Naive B cell (primary cell): ENCODE results near the gene PHLDB3. TPM values are rescaled to one million over a fixed set of nuclear protein-coding genes. Genes with fewer than 3 reads are reported as not detected.
A peak's percentile ranks its signal among the peaks of the same experiment; 100 is the strongest.

Source experiments
- ATAC-seq, 2 donors: fragments of 150-1000 bp; cut with Tn5 transposase; 2 replicates each; pipeline ENCODE4 v1.10.0; 2021; ENCODE audit warnings: low read depth in 2 of 2, mild to moderate bottlenecking in 2 of 2, moderate library complexity in 2 of 2
- DNase-seq: peaks from one replicate; pipeline ENCODE4 v3.0.0; 2022
- H3K27ac Mint-ChIP-seq, 6 donors: one replicate each; pipeline ENCODE4 v1.8.0; 2020 to 2022; ENCODE audit warnings: mild to moderate bottlenecking in 6 of 6, mixed read lengths in 6 of 6, moderate library complexity in 5 of 6, inconsistent platforms in 2 of 6
- H3K27me3 Mint-ChIP-seq, 3 donors: one replicate each; pipeline ENCODE4 v1.8.0; 2021 to 2022; ENCODE audit warnings: mixed read lengths in 3 of 3, mild to moderate bottlenecking in 1 of 3
- H3K36me3 Mint-ChIP-seq, 2 donors: one replicate each; pipeline ENCODE4 v1.8.0; 2020 to 2022; ENCODE audit warnings: mixed read lengths in 2 of 2, inconsistent platforms in 1 of 2, mild to moderate bottlenecking in 1 of 2
- H3K4me1 Mint-ChIP-seq, 3 donors: one replicate each; pipeline ENCODE4 v1.8.0; 2020 to 2022; ENCODE audit warnings: mixed read lengths in 3 of 3, inconsistent platforms in 1 of 3, mild to moderate bottlenecking in 1 of 3, moderate library complexity in 1 of 3
- H3K4me3 Mint-ChIP-seq, 8 donors: one replicate each; pipeline ENCODE4 v1.8.0; 2020 to 2022; ENCODE audit warnings: mild to moderate bottlenecking in 8 of 8, mixed read lengths in 8 of 8, moderate library complexity in 8 of 8, inconsistent platforms in 2 of 8
- H3K9me3 Mint-ChIP-seq, 7 donors: one replicate each; pipeline ENCODE4 v1.8.0; 2020 to 2022; ENCODE audit warnings: mixed read lengths in 7 of 7, mild to moderate bottlenecking in 5 of 7, inconsistent platforms in 2 of 7, moderate library complexity in 1 of 7
- polyA plus RNA-seq, 6 donors: library from polyadenylated mRNA; unstranded; fragments of 300-500 nt; fragmentation: Illumina TruSeq; gene quantifications; one replicate each; pipeline ENCODE4 v1.2.3, GENCODE V29; 2021; ENCODE audit warnings: low read depth in 6 of 6

The PHLDB3 gene
- polyA plus RNA-seq, 6 donors from 2014 or later: 0.26 to 4.2 (median 2.5) TPM

GRCh38 chr19:43502419-43502976, 2.0 kb downstream of the PHLDB3 start:
- no peak for DNase-seq
- peaks cover 23 to 52% (median 35%) of the 10 kb centered on the region in 3 donors for H3K4me1 Mint-ChIP-seq
- no peak for ATAC-seq
- peak overlapping the region in 5 of 8 donors; percentile 94 to 99 (median 98) for H3K4me3 Mint-ChIP-seq
- peak overlapping the region in 3 of 6 donors; percentile 90 to 97 (median 97) for H3K27ac Mint-ChIP-seq
- peaks cover 12% of the 10 kb centered on the region in 2 donors for H3K36me3 Mint-ChIP-seq
- H3K9me3 Mint-ChIP-seq: no peaks in the 10 kb centered on the region
- H3K27me3 Mint-ChIP-seq: no peaks in the 10 kb centered on the region

GRCh38 chr19:43501661-43502418, 2.7 kb downstream of the PHLDB3 start:
- Mint-ChIP-seq H3K4me1 (peaks cover 23 to 52% (median 36%) of the 10 kb centered on the region in 3 donors), H3K9me3 (no peaks in the 10 kb centered on the region), H3K36me3 (peaks cover 14 to 15% of the 10 kb centered on the region in 2 donors), H3K4me3 (peak overlapping the region in 1 of 8 donors; percentile 95), H3K27ac (no peak overlapping the region), H3K27me3 (no peaks in the 10 kb centered on the region)
- no peak for DNase-seq
- ATAC-seq: no peak

GRCh38 chr19:43499042-43499441, 5.5 kb downstream of the PHLDB3 start:
- Mint-ChIP-seq H3K4me1 (peaks cover 13 to 42% (median 36%) of the 10 kb centered on the region in 3 donors), H3K27me3 (no peaks in the 10 kb centered on the region), H3K4me3 (peak overlapping the region in 1 of 8 donors; percentile 68), H3K27ac (peak overlapping the region in 5 of 6 donors; percentile 16 to 80 (median 56)), H3K36me3 (peaks cover 16 to 34% of the 10 kb centered on the region in 2 donors), H3K9me3 (no peaks in the 10 kb centered on the region)
- DNase-seq (no peak), ATAC-seq (no peak)

- peaks cover 16 to 34% of the 10 kb centered on the region in 2 donors for H3K36me3 Mint-ChIP-seq
- peaks cover 6 to 37% (median 32%) of the 10 kb centered on the region in 3 donors for H3K4me1 Mint-ChIP-seq
- no peak for ATAC-seq
- peak overlapping the region in 4 of 8 donors; percentile 56 to 86 (median 74) for H3K4me3 Mint-ChIP-seq
- H3K27me3 Mint-ChIP-seq: no peaks in the 10 kb centered on the region
- H3K27ac Mint-ChIP-seq: peak overlapping the region in 2 of 6 donors; percentile 75 to 79
- DNase-seq: no peak
- no peaks in the 10 kb centered on the region for H3K9me3 Mint-ChIP-seq
Measured at GRCh38 chr19:43498233-43498842, 6.2 kb downstream of the PHLDB3 start.

GRCh38 chr19:43496960-43497359, 7.6 kb downstream of the PHLDB3 start:
- Mint-ChIP-seq H3K4me1 (peaks cover 0 to 25% (median 23%) of the 10 kb centered on the region in 3 donors), H3K9me3 (no peaks in the 10 kb centered on the region), H3K27me3 (no peaks in the 10 kb centered on the region), H3K4me3 (no peak overlapping the region), H3K27ac (no peak overlapping the region), H3K36me3 (peaks cover 16 to 34% of the 10 kb centered on the region in 2 donors)
- no peak for DNase-seq
- no peak for ATAC-seq

- H3K4me3 Mint-ChIP-seq: no peak overlapping the region
- H3K4me1 Mint-ChIP-seq: peaks cover 0 to 26% (median 23%) of the 10 kb centered on the region in 3 donors
- H3K36me3 Mint-ChIP-seq: peaks cover 12 to 34% of the 10 kb centered on the region in 2 donors
- DNase-seq: no peak
- no peak overlapping the region for H3K27ac Mint-ChIP-seq
- no peaks in the 10 kb centered on the region for H3K27me3 Mint-ChIP-seq
- no peak for ATAC-seq
- no peaks in the 10 kb centered on the region for H3K9me3 Mint-ChIP-seq
Measured at GRCh38 chr19:43495082-43495481, 9.5 kb downstream of the PHLDB3 start.

GRCh38 chr19:43490759-43491158, 13.8 kb downstream of the PHLDB3 start:
- Mint-ChIP-seq H3K27ac (peak overlapping the region in 3 of 6 donors; percentile 69 to 87 (median 72)), H3K27me3 (no peaks in the 10 kb centered on the region), H3K4me3 (peak overlapping the region in 1 of 8 donors; percentile 9), H3K36me3 (peaks cover 0 to 11% of the 10 kb centered on the region in 2 donors), H3K4me1 (peaks cover 27 to 49% (median 29%) of the 10 kb centered on the region in 3 donors), H3K9me3 (no peaks in the 10 kb centered on the region)
- no peak for ATAC-seq
- DNase-seq: no peak

GRCh38 chr19:43489979-43490599, 14.5 kb downstream of the PHLDB3 start:
- no peak for ATAC-seq
- peaks cover 0 to 6% of the 10 kb centered on the region in 2 donors for H3K36me3 Mint-ChIP-seq
- H3K4me1 Mint-ChIP-seq: peaks cover 26 to 49% (median 27%) of the 10 kb centered on the region in 3 donors
- no peak for DNase-seq
- H3K27ac Mint-ChIP-seq: peak overlapping the region; percentile 7 to 94 (median 71)
- H3K4me3 Mint-ChIP-seq: peak overlapping the region in 2 of 8 donors; percentile 3 to 70
- H3K27me3 Mint-ChIP-seq: no peaks in the 10 kb centered on the region
- H3K9me3 Mint-ChIP-seq: no peaks in the 10 kb centered on the region

GRCh38 chr19:43489310-43489709, 15.2 kb downstream of the PHLDB3 start:
- peak in 1 of 2 donors; percentile 22 for ATAC-seq
- DNase-seq: peak; percentile 14
- Mint-ChIP-seq H3K27me3 (no peaks in the 10 kb centered on the region), H3K9me3 (no peaks in the 10 kb centered on the region), H3K36me3 (peaks cover 0 to 1% of the 10 kb centered on the region in 2 donors), H3K4me3 (peak overlapping the region in 2 of 8 donors; percentile 70 to 80), H3K27ac (peak overlapping the region in 2 of 6 donors; percentile 38 to 49), H3K4me1 (peaks cover 26 to 47% (median 27%) of the 10 kb centered on the region in 3 donors)

- Mint-ChIP-seq H3K27me3 (no peaks in the 10 kb centered on the region), H3K27ac (peak overlapping the region in 2 of 6 donors; percentile 75 to 76), H3K4me1 (peaks cover 26 to 47% (median 27%) of the 10 kb centered on the region in 3 donors), H3K9me3 (no peaks in the 10 kb centered on the region), H3K36me3 (no peaks in the 10 kb centered on the region), H3K4me3 (peak overlapping the region in 3 of 8 donors; percentile 53 to 91 (median 75))
- DNase-seq (no peak), ATAC-seq (no peak)
Measured at GRCh38 chr19:43488179-43488578, 16.4 kb downstream of the PHLDB3 start.

GRCh38 chr19:43486412-43486811, 18.1 kb downstream of the PHLDB3 start:
- Mint-ChIP-seq H3K4me3 (peak overlapping the region in 1 of 8 donors; percentile 42), H3K4me1 (peaks cover 26 to 48% (median 27%) of the 10 kb centered on the region in 3 donors), H3K27ac (peak overlapping the region in 2 of 6 donors; percentile 34 to 85), H3K27me3 (no peaks in the 10 kb centered on the region), H3K9me3 (no peaks in the 10 kb centered on the region), H3K36me3 (no peaks in the 10 kb centered on the region)
- DNase-seq (no peak), ATAC-seq (no peak)

GRCh38 chr19:43485951-43486350, 18.6 kb downstream of the PHLDB3 start:
- Mint-ChIP-seq H3K4me3 (peak overlapping the region in 4 of 8 donors; percentile 4 to 78 (median 70)), H3K4me1 (peaks cover 26 to 48% (median 27%) of the 10 kb centered on the region in 3 donors), H3K27me3 (no peaks in the 10 kb centered on the region), H3K27ac (peak overlapping the region in 3 of 6 donors; percentile 53 to 91 (median 90)), H3K9me3 (no peaks in the 10 kb centered on the region), H3K36me3 (no peaks in the 10 kb centered on the region)
- DNase-seq (no peak), ATAC-seq (no peak)

- H3K4me1 Mint-ChIP-seq: peaks cover 14 to 22% (median 17%) of the 10 kb centered on the region in 3 donors
- no peak overlapping the region for H3K4me3 Mint-ChIP-seq
- no peak overlapping the region for H3K27ac Mint-ChIP-seq
- ATAC-seq (no peak), DNase-seq (no peak)
- H3K36me3 Mint-ChIP-seq: peaks cover 0 to 1% of the 10 kb centered on the region in 2 donors
- H3K27me3 Mint-ChIP-seq: no peaks in the 10 kb centered on the region
- no peaks in the 10 kb centered on the region for H3K9me3 Mint-ChIP-seq
Measured at GRCh38 chr19:43483281-43483680, 21.3 kb downstream of the PHLDB3 start.
